ENCODE results near the gene DRGX. TPM values are rescaled to one million over a fixed set of nuclear protein-coding genes. Genes with fewer than 3 reads are reported as not detected.

DRGX gene
- total and polyA plus RNA-seq, 10 of the 15 experiments (the other 5 are each of a cell fraction or from before 2014, with no cell fraction given), result not detected

GRCh38 chr10:49361735-49362568 lies 33.9 kb downstream of the DRGX start:
- H3K79me2 ChIP-seq (ENCODE audit: control insufficient read depth, insufficient read depth, low read length), result no peaks in the 10 kb centered on the region
- ChIA-PET RAD21 (ENCODE audit: unreplicated experiment) (no interaction called here), CTCF (interaction anchor here (0.7 to 2.0 kb wide), 3 partner anchors 23 to 706 kb away, joined by 3 to 6 read pairs (median 5); no protein-coding TSS in a partner anchor), POLR2A (no interaction called here), SMC1A (ENCODE audit: uncharacterized antibody, unreplicated experiment) (interaction anchor here (1.2 to 1.8 kb wide), 3 partner anchors 11 to 174 kb away, joined by 3 to 8 read pairs (median 3); partner anchors contain the start of gene TMEM273)
- TF ChIP-seq SUZ12 (IDR thresholded peaks at IDR 0.05; ENCODE audit: unreplicated experiment) (no peak), JUND (IDR thresholded peaks at IDR 0.05; ENCODE audit: low read depth, low read length) (no peak), NR2C2 (IDR thresholded peaks at IDR 0.05; ENCODE audit: borderline replicate concordance, control insufficient read depth, insufficient read length, low read depth) (no peak), BACH1 (IDR thresholded peaks at IDR 0.05; ENCODE audit: borderline replicate concordance) (no peak), SKIL (IDR thresholded peaks at IDR 0.05; ENCODE audit: low read depth, poor library complexity, severe bottlenecking) (no peak), MYB (IDR thresholded peaks at IDR 0.05; ENCODE audit: borderline replicate concordance, low read depth, low read length) (no peak), PML (IDR thresholded peaks at IDR 0.05; ENCODE audit: low read length) (no peak), RELB (IDR thresholded peaks at IDR 0.05; ENCODE audit: low read depth) (no peak), SRF (IDR thresholded peaks at IDR 0.05; ENCODE audit: low read depth in 2 of 2, low read length in 2 of 2) (no peak), NKRF (conservative IDR thresholded peaks at IDR 0.05) (no peak)
- FAIRE-seq (no peak), ATAC-seq (no peak; the same call in 2 of the 3 replicates), DNase-seq (ENCODE audit: low read depth, low spot score) (no peak)
- no peak overlapping the region for H2AFZ ChIP-seq (ENCODE audit: control insufficient read depth, low read depth, low read length)
- no peaks in the 10 kb centered on the region for H3K27me3 ChIP-seq (replicated peaks in 1 of 2; ENCODE audit: control insufficient read depth in 2 of 2, insufficient read depth in 2 of 2, low read length in 1 of 2)
- in situ Hi-C loops (cut with MboI) (no loop called here), intact Hi-C loops (cut with micrococcal nuclease; ENCODE audit: unreplicated experiment) (loop anchor here (2.0 to 5.0 kb wide), 2 partner anchors 60 to 171 kb away; no protein-coding TSS in a partner anchor)
- H3K9ac ChIP-seq (ENCODE audit: control insufficient read depth, insufficient read depth, low read length), result no peak overlapping the region
- no peaks in the 10 kb centered on the region for H3K9me3 ChIP-seq (replicated peaks; ENCODE audit: control insufficient read depth, insufficient read depth, low read length)
- no peak overlapping the region for H3K4me3 ChIP-seq
- WGBS (ENCODE audit: insufficient coverage, insufficient replicate concordance, low lambda C conversion rate, missing lambda C conversion rate), result 32% methylated on average over 11 of the region's 11 CpGs
- peak overlapping the region; percentile 70; the same call in 1 of the 2 replicates for H3K4me2 ChIP-seq (ENCODE audit: control insufficient read depth, insufficient read depth)
- H3K36me3 ChIP-seq (ENCODE audit: control insufficient read depth in 2 of 2, insufficient read depth in 2 of 2, low read length in 1 of 2), result no peaks in the 10 kb centered on the region
- no peaks in the 10 kb centered on the region for H4K20me1 ChIP-seq (ENCODE audit: control insufficient read depth, insufficient read depth)
- H3K4me1 ChIP-seq (ENCODE audit: control insufficient read depth, insufficient read depth, low read length), result peaks cover 16% of the 10 kb centered on the region
- no TSS peak for BruUV-seq (replicated peaks)
- no peak overlapping the region for H3K27ac ChIP-seq (ENCODE audit: control insufficient read depth, insufficient read depth)

Measured in GM12878 (cell line).